NCI-H128 (cell line): ENCODE data around the gene H2AZ1.
"Not testable (repeated sequence)": the region's sequence is repeated elsewhere in the genome, so short reads cannot be mapped to it uniquely, and the experiment has no call there.

Source experiments
- DNase-seq: peaks from one replicate; lab custom pipeline; 2025; ENCODE audit not compliant: unreplicated experiment; lab: John Stamatoyannopoulos, UW

The H2AZ1 gene

DNA sequence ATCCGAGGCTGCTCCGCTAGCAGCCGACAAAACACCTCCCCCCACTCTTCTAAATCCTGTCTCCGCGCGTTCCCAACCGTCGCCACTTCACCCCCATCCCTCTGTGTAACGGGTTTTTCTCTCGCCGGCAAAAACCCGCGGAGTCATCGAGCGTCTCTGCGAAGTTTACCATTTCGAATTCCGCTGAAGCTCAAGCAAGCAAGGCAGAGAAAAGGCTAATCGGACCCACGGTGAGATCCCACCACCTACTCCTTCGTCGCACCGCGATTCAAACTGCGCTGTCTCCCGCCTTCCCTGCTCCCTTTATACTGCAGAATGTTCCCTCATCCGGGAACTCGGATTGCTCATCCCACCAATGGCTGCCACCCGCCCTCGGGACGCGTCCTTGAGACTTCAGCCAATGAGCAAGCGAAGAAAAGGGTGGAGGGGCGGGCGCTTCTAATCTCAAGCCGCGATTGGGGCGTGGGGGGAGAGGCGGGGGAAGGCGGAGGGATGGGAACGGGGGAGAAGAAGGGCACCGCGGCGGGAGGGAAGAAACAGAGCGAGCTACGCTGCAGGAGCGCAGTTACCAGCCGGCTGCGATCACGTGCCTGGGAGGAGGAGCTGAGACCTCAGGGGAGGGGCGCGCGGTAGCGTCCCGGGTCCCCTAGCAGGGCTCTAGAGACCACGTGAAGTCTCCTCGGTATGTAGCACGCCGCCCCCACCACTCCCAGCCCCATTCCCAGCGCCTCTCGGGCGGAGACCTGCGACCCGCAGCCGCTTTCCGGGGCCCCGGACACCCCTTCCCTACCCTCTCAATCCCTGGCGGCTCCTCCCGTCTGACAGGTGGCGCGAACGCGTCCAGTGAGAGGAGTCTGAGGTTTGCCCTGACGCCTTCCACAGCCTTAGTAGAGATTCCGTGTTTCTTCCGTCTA lies at the start of gene H2AZ1:
H2AZ1 (minus strand) TSS at position 277 of the 914 bp plus-strand sequence; CDS start at position 172, 105 bp downstream.
- DNase-seq, result peak; percentile 88

DNA sequence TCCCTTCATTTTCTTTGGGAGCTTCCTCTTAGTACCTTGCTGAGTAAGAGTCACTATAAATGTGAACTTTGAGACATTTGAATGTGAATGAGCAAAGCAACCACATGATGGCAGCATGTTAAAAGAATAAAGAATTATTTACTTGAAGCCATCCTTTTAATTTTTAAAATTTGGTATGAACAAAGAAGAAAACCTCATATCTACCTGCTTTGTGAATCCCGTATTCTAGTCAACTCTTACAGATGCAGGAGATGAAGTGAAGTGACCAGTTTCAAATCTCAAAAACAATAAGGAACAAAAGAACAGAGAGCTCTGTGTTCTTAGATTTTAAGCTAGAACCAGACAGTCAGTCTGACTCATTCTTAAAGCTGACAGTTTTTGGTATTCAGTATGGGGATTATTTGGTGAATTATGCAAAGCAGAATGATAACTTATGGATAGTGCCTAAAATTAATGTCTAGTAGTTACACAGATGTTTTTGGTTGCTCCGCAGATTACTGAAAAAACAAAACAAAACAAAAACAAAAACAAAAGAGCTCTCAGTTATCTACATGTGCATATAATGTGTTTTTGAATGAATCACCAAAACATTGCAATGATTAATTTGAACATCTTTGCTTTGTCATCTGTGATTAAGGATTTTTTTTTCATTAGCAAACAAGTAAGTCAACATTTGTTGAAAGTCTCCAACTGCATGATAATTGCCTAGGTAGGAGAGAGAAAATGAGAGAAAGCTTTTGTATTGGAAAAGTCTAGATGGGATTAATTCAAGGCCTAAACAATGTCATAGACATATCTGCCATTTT lies 48.2 kb upstream of the H2AZ1 start:
- no peak for DNase-seq

DNA sequence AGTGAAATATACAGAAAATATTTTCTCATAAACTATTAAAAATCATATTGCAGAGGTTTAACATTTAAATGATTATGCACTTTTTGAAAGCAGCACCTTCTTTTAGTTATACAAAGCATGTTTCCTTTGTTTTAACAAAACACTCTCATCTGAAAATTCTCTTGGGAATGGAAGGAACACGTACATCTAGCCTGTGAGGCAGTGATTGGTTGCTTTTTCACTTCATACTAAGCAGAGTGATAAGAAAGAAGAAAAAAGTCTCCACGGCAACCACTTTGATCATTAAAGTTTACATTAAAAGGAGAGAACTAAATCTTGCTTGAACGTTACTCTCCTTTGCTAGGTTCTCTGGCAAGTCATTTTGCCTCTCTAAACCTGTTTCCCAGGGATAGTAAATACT lies 41.7 kb upstream of the H2AZ1 start:
- DNase-seq, result no peak

DNA sequence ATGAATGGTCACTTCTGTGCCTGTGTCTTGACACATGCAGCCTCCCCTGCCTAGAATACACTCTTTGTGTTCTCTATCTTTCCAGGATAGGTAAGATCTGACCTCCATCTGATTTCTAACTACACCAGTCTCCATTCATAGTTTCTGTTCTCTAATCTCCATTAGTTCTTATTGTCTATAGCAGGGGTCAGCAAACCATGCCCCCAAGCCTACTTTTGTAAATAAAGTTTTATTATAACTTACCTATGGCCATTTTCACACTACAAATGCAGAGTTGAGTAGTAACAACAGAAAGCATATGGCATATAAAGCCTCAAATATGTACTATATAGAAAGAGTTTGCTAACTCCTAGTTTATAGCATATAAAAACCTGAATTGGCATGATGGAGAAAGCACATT lies 37.6 kb upstream of the H2AZ1 start:
- DNase-seq, result no peak

DNA sequence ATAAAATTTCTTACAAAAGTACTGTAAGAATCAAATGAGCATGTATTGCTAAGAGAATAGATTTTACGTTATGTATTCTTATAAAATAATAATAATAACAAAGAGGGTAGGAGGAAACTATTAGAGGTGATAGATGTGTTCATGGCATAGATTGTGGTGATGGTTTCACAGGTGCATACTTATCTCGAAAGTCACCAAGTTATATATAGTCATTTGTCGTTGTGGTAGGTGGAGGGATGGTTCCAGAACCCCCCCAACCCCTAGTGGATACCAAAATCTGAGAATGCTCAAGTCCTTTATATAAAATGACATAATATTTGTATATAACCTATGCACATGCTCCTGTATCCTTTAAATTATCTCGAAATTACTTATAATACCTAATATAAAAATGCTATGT lies 36.7 kb upstream of the H2AZ1 start:
- no peak for DNase-seq

DNA sequence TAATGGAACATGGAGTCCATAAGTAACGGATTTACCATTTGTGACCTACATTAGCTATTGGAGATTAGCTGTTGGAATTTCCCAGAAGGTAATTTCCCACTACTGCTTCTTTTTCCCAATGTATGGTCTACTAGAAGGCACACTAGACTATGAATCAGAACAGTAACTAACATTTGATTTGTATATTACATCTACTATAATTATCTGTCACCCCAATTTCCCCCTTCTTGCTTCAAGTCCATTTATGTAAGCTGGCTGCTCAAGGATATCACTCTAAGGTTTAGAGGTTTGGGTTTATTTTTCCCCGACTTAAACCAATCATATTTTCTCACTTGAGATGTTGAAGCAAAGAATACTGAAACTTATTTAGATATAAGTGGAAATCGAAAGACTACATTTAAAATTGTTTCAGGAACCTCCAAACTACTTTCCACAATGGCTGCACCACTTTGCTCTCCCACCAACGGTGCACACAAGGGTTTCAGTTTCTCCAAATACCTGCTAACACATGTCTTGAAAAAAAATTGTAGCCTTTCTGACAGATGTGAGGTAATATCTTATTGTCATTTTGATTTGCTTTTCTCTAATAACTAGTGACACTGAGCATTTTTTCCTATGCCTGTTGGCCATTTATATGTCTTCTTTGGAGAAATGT lies 33.3 kb upstream of the H2AZ1 start:
- no peak for DNase-seq

DNA sequence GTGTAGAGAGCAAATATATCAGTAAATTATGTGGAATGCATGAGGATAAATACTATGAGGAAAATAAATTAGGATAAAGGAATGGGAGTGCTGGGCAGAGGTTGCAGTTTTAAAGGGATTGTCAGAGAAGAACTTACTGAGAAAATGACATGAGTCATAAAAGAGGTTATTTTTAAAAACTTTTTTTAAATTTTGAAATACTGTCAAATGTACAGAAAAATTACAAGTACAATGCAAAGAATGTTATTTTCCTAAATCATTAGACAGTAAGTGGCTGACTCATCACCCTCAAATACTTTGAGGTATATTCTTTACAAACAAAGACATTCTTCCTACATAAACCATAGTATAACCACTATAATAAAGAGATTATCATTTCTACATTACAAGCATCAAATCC lies 29.8 kb upstream of the H2AZ1 start:
- DNase-seq, result no peak

DNA sequence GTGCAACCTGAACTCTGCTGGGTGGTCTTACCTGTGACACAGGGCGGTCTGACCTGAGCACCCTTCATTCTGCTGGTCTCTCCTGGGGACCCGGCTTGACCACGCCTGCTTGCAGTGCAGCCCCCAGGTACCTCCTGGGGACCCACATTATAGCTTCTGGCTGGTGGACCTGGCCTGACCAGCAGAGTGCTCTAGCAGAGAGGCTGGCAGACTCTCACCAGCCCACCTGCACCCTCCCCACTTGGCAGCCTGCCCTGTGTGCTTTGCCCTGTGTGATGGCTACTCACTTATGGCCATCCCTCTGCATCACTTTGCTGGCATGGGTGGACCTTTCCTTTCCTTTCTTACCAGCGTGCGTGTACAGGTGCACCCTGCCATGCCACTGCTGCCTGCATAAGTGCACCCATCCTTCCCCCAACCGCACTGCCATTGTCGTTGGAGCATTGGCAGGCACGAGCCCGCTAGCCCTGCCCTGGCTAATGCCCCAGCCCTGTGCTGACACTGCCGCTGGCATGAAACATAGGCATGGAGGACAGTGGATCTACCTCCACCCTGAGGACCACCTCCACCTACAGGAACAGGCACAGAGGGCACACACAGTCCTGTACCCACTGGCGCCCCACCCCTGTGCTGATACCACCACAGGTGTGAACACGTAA lies 21.5 kb upstream of the H2AZ1 start:
- no peak for DNase-seq

DNA sequence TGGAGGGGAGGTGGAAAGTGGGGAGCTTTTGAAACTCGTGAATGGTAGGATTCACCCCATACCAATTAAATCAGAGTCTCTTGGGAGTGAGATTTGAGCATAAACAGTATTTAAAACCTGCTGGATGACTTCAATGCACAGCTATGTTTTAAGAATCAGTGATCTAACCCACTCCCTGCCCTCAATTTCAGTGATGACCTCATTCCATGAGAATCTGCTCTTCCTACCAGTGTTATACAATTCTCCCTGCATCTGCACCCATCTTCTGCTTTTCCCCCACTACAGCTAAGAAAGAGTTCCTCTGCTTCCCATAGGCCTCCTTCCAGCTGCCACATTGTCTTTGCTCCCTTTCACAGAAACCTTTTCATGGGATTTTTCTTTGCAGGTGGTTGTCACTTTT lies 18.3 kb upstream of the H2AZ1 start:
- DNase-seq, result no peak

DNA sequence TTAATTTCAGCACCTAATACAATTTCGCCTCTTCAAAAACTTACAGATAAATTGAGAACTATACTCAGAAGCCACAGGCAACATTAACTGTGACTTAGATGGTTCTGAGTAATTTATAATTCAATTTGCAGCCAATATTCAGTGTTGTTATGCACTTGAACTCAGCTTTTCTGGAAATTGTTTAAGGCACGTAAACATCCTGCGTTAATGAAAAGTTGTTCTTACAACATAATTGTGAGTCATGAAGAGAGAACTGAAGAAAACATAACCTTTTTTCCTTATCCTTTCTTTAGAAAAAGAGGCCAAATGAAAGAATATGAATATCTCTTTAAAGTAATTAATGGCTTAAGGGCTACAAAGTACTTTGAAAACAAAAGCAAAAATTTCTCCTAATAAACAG lies 16.6 kb upstream of the H2AZ1 start:
- no peak for DNase-seq

DNA sequence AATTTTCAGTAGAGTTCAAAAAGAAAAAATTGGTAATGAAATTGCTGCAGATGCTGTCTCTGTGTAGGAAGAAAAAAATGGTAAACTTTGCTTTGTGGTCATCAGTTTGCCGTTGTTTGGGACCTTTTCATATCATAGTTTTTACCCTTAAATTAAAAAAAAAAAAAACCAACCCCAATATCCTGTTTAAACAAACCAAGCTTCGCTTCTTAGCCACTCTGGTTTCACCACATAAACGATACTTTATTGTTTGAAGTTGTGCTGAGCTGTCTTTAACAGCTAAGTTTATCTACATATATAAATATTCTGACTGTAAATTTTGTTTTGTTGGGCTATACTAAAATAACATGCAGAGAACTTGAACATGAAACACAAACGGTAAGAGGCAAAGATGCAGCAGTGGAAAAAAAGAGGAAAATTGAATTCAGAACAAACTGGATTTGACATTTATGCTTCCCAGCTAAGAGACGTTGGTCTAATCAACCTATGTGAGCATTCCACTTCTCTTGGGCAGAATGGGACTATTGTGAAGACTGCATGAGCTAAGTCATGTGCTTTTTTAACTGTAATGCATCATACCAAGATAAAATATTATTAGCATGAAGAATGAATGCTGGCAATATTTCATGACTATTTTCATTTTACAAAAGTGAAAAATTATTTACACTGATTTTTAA lies 15.7 kb upstream of the H2AZ1 start:
- no peak for DNase-seq

DNA sequence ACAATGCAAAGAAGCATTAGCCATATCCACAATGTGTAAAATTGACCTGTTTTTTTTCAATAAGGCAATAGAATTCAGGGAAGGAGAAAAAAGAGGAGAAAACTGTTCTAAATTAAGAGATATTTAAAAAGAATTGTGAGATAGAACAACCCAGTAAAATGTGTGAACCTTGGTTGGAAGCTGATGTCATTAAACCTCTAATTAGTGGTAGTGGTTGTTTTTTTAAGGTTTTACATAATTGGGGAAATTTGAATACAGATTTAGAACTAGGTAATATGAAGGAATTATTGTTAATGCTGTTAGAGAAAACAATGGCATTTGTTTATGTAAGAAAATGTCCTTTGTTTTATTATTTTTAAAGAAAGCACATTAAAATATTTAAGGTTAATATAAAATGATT lies 15.1 kb upstream of the H2AZ1 start:
- no peak for DNase-seq

DNA sequence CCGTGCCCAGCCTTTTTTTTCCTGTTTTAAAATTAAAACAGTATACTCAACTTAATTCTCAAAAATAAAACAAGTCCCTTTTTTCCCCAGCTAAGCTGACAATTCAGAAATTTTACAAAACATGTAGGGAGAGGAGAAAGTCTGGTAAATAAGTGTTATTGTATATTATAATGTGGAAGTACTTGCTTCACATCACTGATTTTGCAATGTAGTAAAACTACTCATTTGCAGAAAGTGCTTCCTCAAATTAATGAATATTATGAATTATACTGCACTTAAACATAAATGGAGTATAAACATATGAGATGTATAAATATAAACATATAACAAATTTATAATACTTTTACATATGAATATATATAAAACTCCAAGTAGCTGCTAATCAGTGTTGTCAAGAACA lies 11.6 kb upstream of the H2AZ1 start:
- DNase-seq, result no peak

DNA sequence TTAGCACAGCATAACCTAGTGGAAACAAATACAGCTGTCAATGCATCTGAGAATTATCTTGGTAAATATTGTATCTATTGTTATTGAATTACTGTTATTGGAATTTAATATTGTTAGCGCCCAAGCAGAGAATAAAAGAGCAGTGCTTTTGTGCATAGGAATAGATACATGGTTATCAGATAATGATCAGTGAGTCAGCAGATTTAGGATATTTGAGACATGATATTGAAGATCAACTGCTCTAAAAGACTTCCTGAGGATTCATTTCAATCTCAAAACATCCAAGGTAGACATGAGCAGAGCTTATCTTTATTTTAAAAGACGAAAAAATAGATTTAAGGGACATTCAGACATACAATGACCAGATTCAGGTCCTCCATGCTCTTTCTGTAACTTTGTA lies 10.6 kb upstream of the H2AZ1 start:
- DNase-seq, result no peak

DNA sequence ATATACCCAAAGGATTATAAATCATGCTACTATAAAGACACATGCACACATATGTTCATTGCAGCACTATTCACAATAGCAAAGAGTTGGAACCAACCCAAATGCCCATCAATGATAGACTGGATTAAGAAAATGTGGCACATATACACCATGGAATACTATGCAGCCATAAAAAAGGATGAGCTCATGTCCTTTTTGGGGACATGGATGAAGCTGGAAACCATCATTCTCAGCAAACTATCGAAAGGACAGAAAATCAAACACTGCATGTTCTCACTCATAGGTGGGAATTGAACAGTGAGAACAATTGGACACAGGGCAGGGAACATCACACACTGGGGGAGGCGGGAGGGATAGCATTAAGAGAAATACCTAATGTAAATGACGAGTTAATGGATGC lies 8.1 kb upstream of the H2AZ1 start:
- not testable (repeated sequence) for DNase-seq

DNA sequence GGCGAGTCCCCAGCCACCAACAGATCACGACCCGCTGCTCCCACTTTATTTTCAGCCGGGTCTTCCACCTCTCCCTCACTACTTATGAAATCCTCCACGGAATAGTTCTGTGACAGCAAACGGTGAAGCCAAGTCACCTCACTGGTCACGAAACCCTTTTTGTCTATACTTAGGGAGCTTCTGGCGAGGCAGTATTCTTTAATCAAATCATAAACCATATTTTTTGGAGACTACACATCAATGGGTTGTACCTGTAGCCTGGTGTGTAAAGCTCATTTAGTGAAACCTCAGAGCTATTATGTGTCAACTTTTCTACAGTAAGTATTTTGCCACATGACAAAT lies 809 bp upstream of the H2AZ1 start:
- no peak for DNase-seq

DNA sequence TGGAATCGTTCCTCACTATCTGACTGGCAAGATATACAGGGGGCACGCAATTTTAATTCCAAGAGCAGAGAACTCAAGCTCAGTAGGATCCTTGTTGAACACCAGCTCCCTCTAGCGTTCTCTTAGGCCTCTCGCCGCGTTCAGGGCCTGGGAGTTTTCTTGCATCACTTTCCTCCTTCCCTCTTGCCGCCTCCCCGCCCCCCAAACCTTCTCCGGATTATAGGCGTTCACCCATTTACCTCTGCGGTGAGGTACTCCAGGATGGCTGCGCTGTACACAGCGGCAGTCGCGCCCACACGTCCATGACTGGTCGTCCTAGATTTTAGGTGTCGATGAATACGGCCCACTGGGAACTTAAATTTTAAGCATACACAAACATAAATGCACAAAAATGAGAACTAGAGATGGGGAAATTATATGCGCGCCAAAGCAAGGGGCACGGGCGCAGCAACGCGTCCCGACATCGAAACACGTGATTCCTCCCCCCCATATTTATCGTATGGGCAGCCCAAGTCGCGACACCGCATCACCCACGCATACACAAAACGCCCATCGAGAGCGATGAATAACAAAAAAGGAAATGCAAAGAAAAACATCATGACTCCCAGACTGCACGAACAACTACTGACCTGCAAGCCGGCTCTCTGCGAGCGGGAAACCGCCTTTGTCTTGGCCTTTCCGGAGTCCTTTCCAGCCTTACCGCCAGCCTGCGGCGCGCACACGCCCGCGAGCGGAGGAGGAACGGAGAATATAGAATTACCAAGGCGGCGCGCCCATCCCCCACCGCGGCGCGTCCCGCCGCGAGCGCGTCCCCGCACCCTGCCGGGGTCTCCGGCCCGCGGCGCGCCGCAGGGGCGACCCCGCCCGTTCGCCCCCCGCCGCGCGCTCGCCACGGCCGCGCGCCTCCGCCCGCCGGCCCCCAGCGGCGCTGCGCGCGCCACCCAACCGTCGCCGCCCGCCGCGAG lies 759 bp downstream of the H2AZ1 start:
- peak; percentile 88 for DNase-seq

DNA sequence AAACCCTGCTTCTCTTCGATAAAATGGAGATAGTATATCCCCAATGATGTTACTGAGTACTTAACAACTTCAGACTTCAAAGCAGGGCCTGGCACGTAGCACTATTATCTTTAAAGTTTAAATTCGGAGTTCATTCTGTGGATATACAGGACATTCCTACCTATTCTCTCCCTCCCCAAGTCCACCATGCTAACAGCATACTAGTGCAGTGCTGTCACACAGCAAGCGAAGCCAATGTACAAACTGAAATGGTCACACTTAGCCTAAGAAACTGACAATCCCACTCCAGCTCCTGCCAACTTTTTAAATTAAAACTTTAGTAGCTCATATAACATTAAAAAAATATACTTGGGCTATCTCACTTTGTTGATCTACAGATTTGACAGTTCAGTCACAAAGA lies 2.5 kb downstream of the H2AZ1 start:
- no peak for DNase-seq

DNA sequence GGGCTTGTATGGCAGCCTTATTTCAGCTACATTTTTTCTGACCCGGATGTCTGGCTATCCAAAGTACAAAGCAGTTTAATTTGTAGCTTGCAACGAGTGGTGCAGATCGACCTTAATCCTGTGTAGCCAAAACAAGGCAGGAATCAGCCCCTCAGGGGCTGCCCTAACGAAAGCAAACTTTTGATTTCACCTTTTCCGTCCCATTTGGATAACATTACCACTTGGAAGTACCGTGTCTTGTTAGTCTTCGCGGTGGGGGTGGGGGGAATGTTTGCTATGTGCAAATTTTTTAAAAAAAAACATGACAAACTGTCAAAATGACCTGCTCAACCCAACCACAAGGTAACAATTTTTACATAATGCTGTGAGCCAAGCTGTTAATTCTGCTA lies 2.9 kb downstream of the H2AZ1 start:
- no peak for DNase-seq
